ENCODE results near the gene FRG2C. TPM values are rescaled to one million over a fixed set of nuclear protein-coding genes. Genes with fewer than 3 reads are reported as not detected.
"Not testable (repeated sequence)": the region's sequence is repeated elsewhere in the genome, so short reads cannot be mapped to it uniquely, and the experiment has no call there.

Gene FRG2C
- total RNA-seq, 1 donor from 2014 or later: not detected

- DNase-seq (ENCODE audit: low read depth in 2 of 2): peak in 1 of 2 donors; percentile 23
Measured at GRCh38 chr3:75669348-75670297, 5.5 kb downstream of the FRG2C start.

DNA sequence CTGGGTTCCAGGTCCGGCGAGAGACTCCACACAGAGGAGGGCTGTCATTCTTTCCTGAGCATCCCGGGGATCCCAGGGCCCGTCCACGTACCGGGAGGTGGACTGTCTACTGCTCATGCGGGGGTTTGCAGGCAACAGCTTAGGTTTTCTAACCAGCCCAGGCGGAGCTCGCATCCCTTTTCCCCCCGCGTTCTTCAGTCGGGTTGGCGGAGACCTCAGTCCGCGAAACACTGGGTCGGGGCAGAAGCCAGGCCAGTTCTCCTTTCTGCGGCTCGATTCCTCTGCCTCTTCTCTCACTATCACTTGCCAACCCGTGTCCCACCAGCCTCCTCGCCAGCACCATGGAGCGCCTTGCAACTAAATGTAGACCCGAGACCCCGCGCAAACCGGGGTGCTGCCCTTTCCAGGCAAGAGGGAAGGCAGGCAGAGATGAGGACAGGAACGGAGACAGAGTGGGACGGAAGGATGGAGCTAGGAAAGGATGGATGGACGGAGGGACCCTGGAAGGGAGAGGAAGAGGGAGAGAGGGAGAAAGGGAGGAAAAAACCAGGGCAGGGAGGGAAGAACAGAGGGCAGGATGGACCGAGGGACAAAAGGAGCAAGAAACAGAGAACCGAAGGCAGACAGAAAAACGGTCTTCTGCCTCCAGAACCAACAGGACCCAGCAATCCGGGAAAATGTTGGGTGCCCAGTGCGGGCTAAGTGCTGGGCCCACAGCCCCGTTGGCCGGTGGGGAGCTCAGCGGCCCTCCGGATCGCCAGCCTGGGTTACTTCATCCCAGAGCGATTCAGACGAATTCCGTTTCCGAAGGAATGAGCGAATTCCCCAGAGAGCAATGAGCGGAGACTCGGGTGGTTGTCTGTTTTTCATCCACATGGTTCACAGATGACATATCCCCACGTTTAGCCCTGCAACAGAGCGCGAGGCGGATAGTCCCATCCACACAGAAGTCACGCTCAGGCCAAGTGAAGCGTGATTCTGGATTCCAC lies 6.5 kb downstream of the FRG2C start:
- peak; percentile 18 to 77 for DNase-seq (ENCODE audit: low read depth in 2 of 2)

DNA sequence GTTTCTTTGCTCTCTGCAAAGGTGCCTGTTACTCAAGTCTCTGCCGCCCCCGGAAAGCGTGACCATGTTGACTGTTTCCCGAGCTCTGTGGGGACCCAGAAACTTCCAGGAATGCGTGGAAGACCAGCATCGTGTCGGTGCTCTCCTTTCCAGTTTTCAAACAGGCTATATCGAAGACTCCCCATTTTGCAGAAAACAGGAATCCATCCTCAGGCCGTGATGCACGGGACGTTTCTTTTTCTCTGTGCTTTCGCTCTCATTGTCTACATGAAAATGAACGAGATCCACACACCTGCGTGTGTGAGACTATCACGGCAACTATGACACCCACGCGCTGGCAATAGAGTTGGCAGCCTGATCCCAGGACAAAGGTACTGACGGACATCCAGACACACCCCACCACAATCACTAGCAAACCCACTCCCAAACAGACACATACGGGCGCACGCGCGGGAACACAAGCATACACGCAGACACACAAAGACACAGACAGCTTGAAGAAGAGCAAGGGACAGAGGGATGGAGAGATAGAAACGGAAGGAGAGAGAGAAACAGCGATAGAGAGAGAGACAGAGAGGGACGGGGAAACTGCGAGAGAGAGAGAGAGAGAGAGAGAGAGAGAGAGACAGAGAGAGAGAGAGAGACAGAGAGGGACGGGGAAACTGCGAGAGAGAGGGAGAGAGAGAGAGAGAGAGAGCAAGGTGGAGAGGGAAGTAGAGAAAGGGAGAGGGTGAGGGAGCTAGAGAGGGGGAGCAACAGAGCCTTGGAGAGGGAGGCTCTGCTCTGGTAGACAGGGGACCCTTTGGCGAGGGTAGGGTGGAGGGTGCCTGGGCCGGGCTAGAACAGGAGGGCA lies 7.4 kb downstream of the FRG2C start:
- not testable (repeated sequence) for DNase-seq (ENCODE audit: low read depth in 2 of 2)

DNA sequence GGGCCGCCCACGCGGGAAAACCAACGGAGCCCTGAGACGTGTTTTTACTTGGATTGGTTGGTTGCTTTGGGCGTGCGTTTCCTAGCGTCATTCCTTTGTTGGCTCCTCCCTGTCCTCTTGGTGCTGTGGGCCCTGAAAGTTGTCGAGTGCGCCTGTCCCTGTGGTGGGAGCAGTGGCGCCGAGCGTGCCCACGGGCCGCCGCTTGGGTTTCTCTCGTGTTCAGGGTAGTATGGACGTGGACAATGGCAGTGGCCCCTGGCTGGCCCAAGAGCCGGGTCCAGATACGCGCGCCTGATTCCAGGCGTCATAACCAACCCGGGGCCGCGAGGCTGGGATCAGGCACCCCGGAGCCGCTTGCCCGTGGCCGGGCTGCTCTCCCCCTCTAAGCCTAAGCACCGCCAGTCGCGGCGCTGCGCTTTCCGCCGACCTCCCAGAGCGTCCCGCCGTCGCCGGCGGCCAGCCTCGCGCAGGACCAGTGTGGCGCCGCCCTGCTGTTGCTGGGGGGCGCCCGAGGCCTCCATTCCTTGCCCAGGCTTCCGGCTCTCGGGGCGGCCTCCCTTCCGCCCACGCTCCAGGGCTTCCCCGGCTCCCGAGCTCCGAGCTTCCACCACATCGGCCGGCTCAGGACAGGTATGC lies 8.1 kb downstream of the FRG2C start:
- DNase-seq (ENCODE audit: low read depth in 2 of 2): peak in 1 of 2 donors; percentile 48

DNA sequence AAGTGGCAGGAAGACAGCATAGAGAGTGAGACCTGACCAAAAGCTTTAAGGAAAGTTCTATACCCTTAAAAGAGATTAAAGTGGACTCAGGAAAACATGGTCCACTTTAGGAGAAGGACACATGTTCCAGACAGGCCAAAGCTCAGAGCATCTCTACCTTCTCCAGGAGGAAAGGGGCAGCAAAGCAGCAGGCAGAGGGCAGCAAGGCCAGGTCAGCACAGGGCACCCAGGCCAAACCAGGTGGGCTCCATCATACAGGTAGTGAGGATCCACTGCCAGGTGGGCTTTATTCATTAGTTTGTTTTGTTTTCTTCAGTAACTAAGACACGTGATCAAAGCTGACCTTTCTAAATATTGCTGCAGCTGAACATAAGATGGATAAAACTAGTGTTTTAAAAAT lies 19.8 kb downstream of the FRG2C start:
- not testable (repeated sequence) for DNase-seq (ENCODE audit: low read depth in 2 of 2)

DNA sequence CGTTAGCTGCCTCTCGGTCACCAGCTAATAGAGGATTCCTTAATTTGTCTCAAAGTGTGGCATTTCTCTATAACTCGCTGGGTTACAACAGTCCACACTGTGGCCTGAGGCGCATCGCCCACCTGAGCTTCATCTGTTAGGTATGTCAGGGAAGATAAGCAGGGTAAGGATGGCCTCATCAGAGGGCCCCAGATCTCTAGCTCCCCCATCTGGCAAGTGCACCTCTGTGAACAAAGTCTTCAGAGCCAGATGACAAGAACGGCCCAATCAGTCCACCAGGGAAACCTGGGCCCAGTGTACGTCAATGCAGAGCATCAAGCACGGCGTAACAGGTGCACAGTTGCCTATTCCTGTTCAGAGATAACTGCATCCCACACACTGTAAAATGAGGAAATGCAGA lies 23.2 kb downstream of the FRG2C start:
- DNase-seq (ENCODE audit: low read depth in 2 of 2): no peak

DNA sequence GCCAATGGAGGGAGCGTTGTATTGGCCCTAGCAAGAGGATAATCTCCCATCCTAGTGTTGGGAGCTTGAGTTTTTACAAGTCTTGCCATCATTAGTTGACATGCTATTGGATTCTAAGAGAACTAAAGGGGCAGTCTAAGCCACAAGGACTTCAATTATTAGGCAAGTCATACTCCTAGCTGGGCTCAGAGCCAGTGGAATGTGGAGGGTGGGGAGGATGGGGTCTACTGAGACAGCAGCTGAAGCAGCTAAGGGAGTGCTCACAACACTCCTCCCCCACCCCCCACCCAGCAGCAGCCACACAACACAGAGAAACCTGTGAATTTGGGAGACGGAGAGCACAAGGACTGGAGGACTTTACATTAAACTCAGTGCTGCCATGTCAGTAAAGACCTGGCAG lies 27.9 kb downstream of the FRG2C start:
- DNase-seq (ENCODE audit: low read depth in 2 of 2): no peak

Other genes with a start within 250 kb of the FRG2C start
- 7.2 TPM in 2 replicates for gene ZNF717, start 121.2 kb downstream of the FRG2C start, total RNA-seq

Data from dermis microvascular lymphatic vessel endothelial cell (primary cell).